Measurements from ENCODE around the gene SUFU. TPM values are rescaled to one million over a fixed set of nuclear protein-coding genes. Genes with fewer than 3 reads are reported as not detected.
A peak's percentile ranks its signal among the peaks of the same experiment; 100 is the strongest.

Gene SUFU
- total RNA-seq, 1 donor from 2014 or later, result 29.4 TPM

- Mint-ChIP-seq H3K27ac (peak overlapping the region; percentile 30), H3K27me3 (no peaks in the 10 kb centered on the region), H3K4me3 (peak overlapping the region; percentile 100), H3K36me3 (peaks cover 8% of the 10 kb centered on the region), H3K9me3 (no peaks in the 10 kb centered on the region), H3K4me1 (ENCODE audit: unreplicated experiment) (peaks cover 21% of the 10 kb centered on the region)
- TF ChIP-seq CTCF (conservative IDR thresholded peaks at IDR 0.05), result no peak
- no peak for DNase-seq (ENCODE audit: extremely low spot score, unreplicated experiment)
Measured at GRCh38 chr10:102648889-102649796, 145.4 kb downstream of the SUFU start.

- Mint-ChIP-seq H3K36me3 (peaks cover 8% of the 10 kb centered on the region), H3K27ac (no peak overlapping the region), H3K4me3 (no peak overlapping the region), H3K27me3 (no peaks in the 10 kb centered on the region), H3K9me3 (no peaks in the 10 kb centered on the region), H3K4me1 (ENCODE audit: unreplicated experiment) (peaks cover 21% of the 10 kb centered on the region)
- no peak for DNase-seq (ENCODE audit: extremely low spot score, unreplicated experiment)
- TF ChIP-seq CTCF (conservative IDR thresholded peaks at IDR 0.05), result no peak
Measured at GRCh38 chr10:102649797-102650654, 146.3 kb downstream of the SUFU start.

- Mint-ChIP-seq H3K27ac (no peak overlapping the region), H3K36me3 (peaks cover 13% of the 10 kb centered on the region), H3K4me1 (ENCODE audit: unreplicated experiment) (peaks cover 21% of the 10 kb centered on the region), H3K9me3 (no peaks in the 10 kb centered on the region), H3K4me3 (no peak overlapping the region), H3K27me3 (no peaks in the 10 kb centered on the region)
- TF ChIP-seq CTCF (conservative IDR thresholded peaks at IDR 0.05), result no peak
- no peak for DNase-seq (ENCODE audit: extremely low spot score, unreplicated experiment)
Measured at GRCh38 chr10:102650655-102651454, 147.1 kb downstream of the SUFU start.

GRCh38 chr10:102651455-102652169 is 147.8 kb downstream of the SUFU start:
- Mint-ChIP-seq H3K27ac (no peak overlapping the region), H3K9me3 (no peaks in the 10 kb centered on the region), H3K4me1 (ENCODE audit: unreplicated experiment) (peaks cover 15% of the 10 kb centered on the region), H3K36me3 (peaks cover 13% of the 10 kb centered on the region), H3K4me3 (no peak overlapping the region), H3K27me3 (no peaks in the 10 kb centered on the region)
- no peak for TF ChIP-seq CTCF (conservative IDR thresholded peaks at IDR 0.05)
- no peak for DNase-seq (ENCODE audit: extremely low spot score, unreplicated experiment)

Data from type B pancreatic cell (in vitro differentiated cells).